ENCODE measurements around the gene CSF1R. TPM values are rescaled to one million over a fixed set of nuclear protein-coding genes. Genes with fewer than 3 reads are reported as not detected.
"Not testable (repeated sequence)": the region's sequence is repeated elsewhere in the genome, so short reads cannot be mapped to it uniquely, and the experiment has no call there.

CSF1R gene
- total RNA-seq, 1 donor from 2014 or later, result not detected

- Mint-ChIP-seq H3K9me3 (ENCODE audit: unreplicated experiment) (no peaks in the 10 kb centered on the region), H3K36me3 (ENCODE audit: unreplicated experiment) (no peaks in the 10 kb centered on the region), H3K27ac (ENCODE audit: unreplicated experiment) (no peak overlapping the region), H3K27me3 (ENCODE audit: unreplicated experiment) (no peaks in the 10 kb centered on the region), H3K4me3 (ENCODE audit: unreplicated experiment) (no peak overlapping the region), H3K4me1 (ENCODE audit: low read depth, unreplicated experiment) (no peaks in the 10 kb centered on the region)
- no peak for TF ChIP-seq CTCF (IDR thresholded peaks at IDR 0.05; ENCODE audit: partially characterized antibody, unreplicated experiment)
- no peak for DNase-seq
These were observed 51.0 kb downstream of the CSF1R start for GRCh38 chr5:150035139-150035895.

- H3K36me3 Mint-ChIP-seq (ENCODE audit: unreplicated experiment), result no peaks in the 10 kb centered on the region
- DNase-seq, result no peak
These were observed 51.7 kb downstream of the CSF1R start for GRCh38 chr5:150034662-150035061.

GRCh38 chr5:150033334-150033733 is 53.0 kb downstream of the CSF1R start:
- no peaks in the 10 kb centered on the region for H3K4me1 Mint-ChIP-seq (ENCODE audit: low read depth, unreplicated experiment)
- no peak for DNase-seq
- no peak for TF ChIP-seq CTCF (IDR thresholded peaks at IDR 0.05; ENCODE audit: partially characterized antibody, unreplicated experiment)
- no peaks in the 10 kb centered on the region for H3K27me3 Mint-ChIP-seq (ENCODE audit: unreplicated experiment)
- no peak overlapping the region for H3K4me3 Mint-ChIP-seq (ENCODE audit: unreplicated experiment)
- no peak overlapping the region for H3K27ac Mint-ChIP-seq (ENCODE audit: unreplicated experiment)
- no peaks in the 10 kb centered on the region for H3K36me3 Mint-ChIP-seq (ENCODE audit: unreplicated experiment)
- H3K9me3 Mint-ChIP-seq (ENCODE audit: unreplicated experiment), result no peaks in the 10 kb centered on the region

More at GRCh38 chr5:150034662-150035061, 51.7 kb downstream of the CSF1R start:
- Mint-ChIP-seq H3K4me3 (ENCODE audit: unreplicated experiment) (no peak overlapping the region), H3K27me3 (ENCODE audit: unreplicated experiment) (no peaks in the 10 kb centered on the region), H3K27ac (ENCODE audit: unreplicated experiment) (no peak overlapping the region), H3K4me1 (ENCODE audit: low read depth, unreplicated experiment) (no peaks in the 10 kb centered on the region), H3K9me3 (ENCODE audit: unreplicated experiment) (no peaks in the 10 kb centered on the region)
- no peak for TF ChIP-seq CTCF (IDR thresholded peaks at IDR 0.05; ENCODE audit: partially characterized antibody, unreplicated experiment)

GRCh38 chr5:150028047-150028446 is 58.3 kb downstream of the CSF1R start:
- not testable (repeated sequence) for H3K4me3 Mint-ChIP-seq (ENCODE audit: unreplicated experiment); H3K4me1 Mint-ChIP-seq (ENCODE audit: low read depth, unreplicated experiment); H3K27ac Mint-ChIP-seq (ENCODE audit: unreplicated experiment); H3K36me3 Mint-ChIP-seq (ENCODE audit: unreplicated experiment); H3K27me3 Mint-ChIP-seq (ENCODE audit: unreplicated experiment); DNase-seq; H3K9me3 Mint-ChIP-seq (ENCODE audit: unreplicated experiment)

GRCh38 chr5:150026682-150027172 is 59.6 kb downstream of the CSF1R start:
- H3K4me3 Mint-ChIP-seq (ENCODE audit: unreplicated experiment), result no peak overlapping the region
- H3K27ac Mint-ChIP-seq (ENCODE audit: unreplicated experiment), result no peak overlapping the region
- no peaks in the 10 kb centered on the region for H3K27me3 Mint-ChIP-seq (ENCODE audit: unreplicated experiment)
- DNase-seq, result no peak
- no peaks in the 10 kb centered on the region for H3K4me1 Mint-ChIP-seq (ENCODE audit: low read depth, unreplicated experiment)
- H3K36me3 Mint-ChIP-seq (ENCODE audit: unreplicated experiment), result no peaks in the 10 kb centered on the region
- no peak for TF ChIP-seq CTCF (IDR thresholded peaks at IDR 0.05; ENCODE audit: partially characterized antibody, unreplicated experiment)
- H3K9me3 Mint-ChIP-seq (ENCODE audit: unreplicated experiment), result no peaks in the 10 kb centered on the region
